GM12878 (cell line): Measurements from ENCODE around the gene ABCG4. TPM values are rescaled to one million over a fixed set of nuclear protein-coding genes. Genes with fewer than 3 reads are reported as not detected.
A peak's percentile ranks its signal among the peaks of the same experiment; 100 is the strongest.

Experiments used
- CBX3 ChIP-seq: fragments of 200-600 bp; sonication (generic); IDR thresholded peaks from 2 replicates; pipeline ENCODE4 v1.6.1; 2016; ENCODE audit warnings: low read depth, borderline replicate concordance
- EGR1 ChIP-seq, 2 experiments: IDR thresholded peaks; 1 replicate in 1 of 2; 2 replicates in 1 of 2; pipeline ENCODE4 v1.6.1; 2011 to 2012; ENCODE audit warnings: low read depth in 2 of 2, low read length in 2 of 2, borderline replicate concordance in 1 of 2, mild to moderate bottlenecking in 1 of 2, moderate library complexity in 1 of 2
- GABPA ChIP-seq: IDR thresholded peaks from 2 replicates; pipeline ENCODE4 v1.6.1; 2014; ENCODE audit warnings: antibody characterized with exemption, low read depth, mild to moderate bottlenecking, inconsistent platforms
- IKZF1 ChIP-seq: fragments of 450-650 bp; conservative IDR thresholded peaks from 2 replicates; pipeline ENCODE4 v1.6.1; 2017; ENCODE audit warnings: antibody characterized with exemption, mild to moderate bottlenecking
- IRF4 ChIP-seq: IDR thresholded peaks from 2 replicates; pipeline ENCODE4 v1.6.1; 2011; ENCODE audit warnings: low read depth, low read length
- MEF2B ChIP-seq: fragments of 450-650 bp; IDR thresholded peaks from 2 replicates; pipeline ENCODE4 v1.6.1; 2018; ENCODE audit warnings: mild to moderate bottlenecking, moderate library complexity; ENCODE audit not compliant: partially characterized antibody, poor library complexity, severe bottlenecking
- NR2F1 ChIP-seq: fragments of 450-650 bp; conservative IDR thresholded peaks from 2 replicates; pipeline ENCODE4 v1.6.1; 2017; ENCODE audit warnings: mild to moderate bottlenecking
- POU2F2 ChIP-seq: IDR thresholded peaks from 3 replicates; pipeline ENCODE4 v1.6.1; 2011; ENCODE audit warnings: low read depth, mild to moderate bottlenecking, low read length, borderline replicate concordance
- RAD21 ChIP-seq: IDR thresholded peaks from 2 replicates; pipeline ENCODE4 v1.6.1; 2011; ENCODE audit warnings: mild to moderate bottlenecking, low read depth, low read length, moderate library complexity; ENCODE audit not compliant: insufficient read depth
- SIX5 ChIP-seq: IDR thresholded peaks from 2 replicates; pipeline ENCODE4 v1.6.1; 2011; ENCODE audit warnings: mild to moderate bottlenecking, low read depth, low read length, moderate library complexity; ENCODE audit not compliant: severe bottlenecking
- SP1 ChIP-seq: IDR thresholded peaks from one replicate; pipeline ENCODE4 v1.6.1; 2011; ENCODE audit warnings: low read depth, low read length
- TARDBP ChIP-seq: IDR thresholded peaks from 2 replicates; pipeline ENCODE4 v1.6.1; 2016; ENCODE audit warnings: borderline replicate concordance
- ZNF217 ChIP-seq: fragments of 450-650 bp; IDR thresholded peaks from 2 replicates; pipeline ENCODE4 v1.6.1; 2017; ENCODE audit warnings: antibody characterized with exemption, mild to moderate bottlenecking
- ZNF384 ChIP-seq: IDR thresholded peaks from 2 replicates; pipeline ENCODE4 v1.6.1; 2012; ENCODE audit warnings: low read depth, mild to moderate bottlenecking, low read length, improper control_type of control experiment, borderline replicate concordance
- ZSCAN29 ChIP-seq: fragments of 450-650 bp; IDR thresholded peaks from 2 replicates; pipeline ENCODE4 v1.6.1; 2017; ENCODE audit warnings: mild to moderate bottlenecking, moderate library complexity
- ZZZ3 ChIP-seq: IDR thresholded peaks from 2 replicates; pipeline ENCODE4 v1.6.1; 2011; ENCODE audit warnings: low read depth; ENCODE audit not compliant: control insufficient read depth, insufficient read length
- polyA plus RNA-seq, 11 experiments: library from polyadenylated mRNA; depleted of rRNA in 4 of 11; unstranded in 6 of 11; stranded (reverse) in 5 of 11; fragments of >200 nt; fragmentation: Nextera tagmentation in 4 of 11; fragmentation: Illumina TruSeq in 1 of 11; extraction: Ambion mirVana in 4 of 11; extraction: Trizol in 1 of 11; gene quantifications; 1 replicate in 1 of 11; 2 replicates in 10 of 11; pipeline versions ENCODE4 v1.2.1 to v1.2.3, GENCODE V29; 2011 to 2016; ENCODE audit warnings: inconsistent platforms in 2 of 11, missing spikeins in 2 of 11, low read depth in 1 of 11
- total RNA-seq, 4 experiments: library from RNA; depleted of rRNA in 3 of 4; stranded (reverse); fragments of >200 nt in 3 of 4; fragmentation: Illumina TruSeq in 1 of 4; extraction: Trizol in 1 of 4; gene quantifications; 2 replicates each; pipeline versions ENCODE4 v1.2.1 to v1.2.3, GENCODE V29; 2013 to 2021
- TF ChIP-seq, protein P1 (sequence below): fragments of 450-650 bp; conservative IDR thresholded peaks from 2 replicates; pipeline ENCODE4 v1.6.1; 2017; ENCODE audit warnings: mild to moderate bottlenecking, moderate library complexity
- TF ChIP-seq, protein P2 (sequence below): fragments of 450-650 bp; formaldehyde crosslinking; IDR thresholded peaks from 2 replicates; pipeline ENCODE4 v1.4.0; 2020; ENCODE audit warnings: mild to moderate bottlenecking, moderate library complexity
- TF ChIP-seq, protein P3 (sequence below): IDR thresholded peaks from 2 replicates; pipeline ENCODE4 v1.6.1; 2011; ENCODE audit warnings: low read depth, low read length, improper control_type of control experiment, borderline replicate concordance
- TF ChIP-seq, protein P4 (sequence below): fragments of 450-650 bp; IDR thresholded peaks from 2 replicates; pipeline ENCODE4 v1.6.1; 2017; ENCODE audit warnings: borderline replicate concordance
- TF ChIP-seq, protein P5 (sequence below): IDR thresholded peaks from 2 replicates; pipeline ENCODE4 v1.6.1; 2011; ENCODE audit warnings: borderline replicate concordance, low read depth, mild to moderate bottlenecking, moderate library complexity, mixed read lengths, low read length; ENCODE audit not compliant: insufficient read depth; ENCODE audit errors: extremely low read length

Gene ABCG4
- total and polyA plus RNA-seq, 10 of the 15 experiments (the other 5 are each of a cell fraction or from before 2014, with no cell fraction given) = not detected

DNA sequence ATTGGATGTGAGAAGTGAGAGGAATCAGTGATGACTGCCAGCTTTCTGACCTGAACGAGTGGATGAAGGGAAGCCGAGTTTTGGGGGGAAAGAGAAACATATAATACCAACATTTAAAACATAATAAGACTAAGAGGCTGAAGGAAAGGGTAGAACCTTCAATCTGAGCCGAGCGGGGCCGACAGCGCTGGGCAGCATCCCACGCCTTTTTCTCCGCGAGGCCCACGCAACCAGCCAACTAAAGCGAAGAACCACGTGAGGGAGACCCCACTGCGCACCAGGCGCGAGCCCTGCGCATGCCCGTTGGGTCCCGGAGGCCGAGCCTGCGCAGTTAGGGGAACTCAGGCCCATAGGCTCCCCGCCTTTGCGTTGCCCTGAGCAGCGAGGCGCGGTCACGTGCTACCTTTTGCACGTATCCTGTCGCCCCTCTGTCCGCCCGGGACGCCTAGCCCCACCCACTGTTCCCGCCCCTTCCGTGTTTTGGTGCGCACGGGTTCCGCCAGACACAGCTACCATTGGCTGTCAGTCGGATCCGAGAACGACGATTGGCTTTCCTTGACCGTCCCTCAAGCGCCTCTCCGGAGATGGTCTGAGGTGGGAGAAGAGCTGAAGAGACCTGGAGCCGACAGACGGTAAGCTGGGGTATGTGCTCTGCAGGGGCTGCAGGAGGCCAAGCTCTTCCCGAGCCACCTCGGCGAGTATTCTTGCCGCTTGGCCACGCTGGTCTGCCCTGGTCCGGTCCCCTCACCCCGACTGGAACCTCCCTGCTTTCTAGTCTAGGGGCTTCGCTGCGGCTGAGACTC, 27.6 kb upstream of the ABCG4 start, which contains the start of gene HINFP (continued):
- TF ChIP-seq, protein P1, sequence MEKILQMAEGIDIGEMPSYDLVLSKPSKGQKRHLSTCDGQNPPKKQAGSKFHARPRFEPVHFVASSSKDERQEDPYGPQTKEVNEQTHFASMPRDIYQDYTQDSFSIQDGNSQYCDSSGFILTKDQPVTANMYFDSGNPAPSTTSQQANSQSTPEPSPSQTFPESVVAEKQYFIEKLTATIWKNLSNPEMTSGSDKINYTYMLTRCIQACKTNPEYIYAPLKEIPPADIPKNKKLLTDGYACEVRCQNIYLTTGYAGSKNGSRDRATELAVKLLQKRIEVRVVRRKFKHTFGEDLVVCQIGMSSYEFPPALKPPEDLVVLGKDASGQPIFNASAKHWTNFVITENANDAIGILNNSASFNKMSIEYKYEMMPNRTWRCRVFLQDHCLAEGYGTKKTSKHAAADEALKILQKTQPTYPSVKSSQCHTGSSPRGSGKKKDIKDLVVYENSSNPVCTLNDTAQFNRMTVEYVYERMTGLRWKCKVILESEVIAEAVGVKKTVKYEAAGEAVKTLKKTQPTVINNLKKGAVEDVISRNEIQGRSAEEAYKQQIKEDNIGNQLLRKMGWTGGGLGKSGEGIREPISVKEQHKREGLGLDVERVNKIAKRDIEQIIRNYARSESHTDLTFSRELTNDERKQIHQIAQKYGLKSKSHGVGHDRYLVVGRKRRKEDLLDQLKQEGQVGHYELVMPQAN = peak; percentile 85; the same call in 1 of the 2 replicates
- TF ChIP-seq, protein P2, sequence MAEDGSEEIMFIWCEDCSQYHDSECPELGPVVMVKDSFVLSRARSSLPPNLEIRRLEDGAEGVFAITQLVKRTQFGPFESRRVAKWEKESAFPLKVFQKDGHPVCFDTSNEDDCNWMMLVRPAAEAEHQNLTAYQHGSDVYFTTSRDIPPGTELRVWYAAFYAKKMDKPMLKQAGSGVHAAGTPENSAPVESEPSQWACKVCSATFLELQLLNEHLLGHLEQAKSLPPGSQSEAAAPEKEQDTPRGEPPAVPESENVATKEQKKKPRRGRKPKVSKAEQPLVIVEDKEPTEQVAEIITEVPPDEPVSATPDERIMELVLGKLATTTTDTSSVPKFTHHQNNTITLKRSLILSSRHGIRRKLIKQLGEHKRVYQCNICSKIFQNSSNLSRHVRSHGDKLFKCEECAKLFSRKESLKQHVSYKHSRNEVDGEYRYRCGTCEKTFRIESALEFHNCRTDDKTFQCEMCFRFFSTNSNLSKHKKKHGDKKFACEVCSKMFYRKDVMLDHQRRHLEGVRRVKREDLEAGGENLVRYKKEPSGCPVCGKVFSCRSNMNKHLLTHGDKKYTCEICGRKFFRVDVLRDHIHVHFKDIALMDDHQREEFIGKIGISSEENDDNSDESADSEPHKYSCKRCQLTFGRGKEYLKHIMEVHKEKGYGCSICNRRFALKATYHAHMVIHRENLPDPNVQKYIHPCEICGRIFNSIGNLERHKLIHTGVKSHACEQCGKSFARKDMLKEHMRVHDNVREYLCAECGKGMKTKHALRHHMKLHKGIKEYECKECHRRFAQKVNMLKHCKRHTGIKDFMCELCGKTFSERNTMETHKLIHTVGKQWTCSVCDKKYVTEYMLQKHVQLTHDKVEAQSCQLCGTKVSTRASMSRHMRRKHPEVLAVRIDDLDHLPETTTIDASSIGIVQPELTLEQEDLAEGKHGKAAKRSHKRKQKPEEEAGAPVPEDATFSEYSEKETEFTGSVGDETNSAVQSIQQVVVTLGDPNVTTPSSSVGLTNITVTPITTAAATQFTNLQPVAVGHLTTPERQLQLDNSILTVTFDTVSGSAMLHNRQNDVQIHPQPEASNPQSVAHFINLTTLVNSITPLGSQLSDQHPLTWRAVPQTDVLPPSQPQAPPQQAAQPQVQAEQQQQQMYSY (CRISPR knock-in tag) = no peak
- TF ChIP-seq RAD21 = no peak
- TF ChIP-seq, protein P3, sequence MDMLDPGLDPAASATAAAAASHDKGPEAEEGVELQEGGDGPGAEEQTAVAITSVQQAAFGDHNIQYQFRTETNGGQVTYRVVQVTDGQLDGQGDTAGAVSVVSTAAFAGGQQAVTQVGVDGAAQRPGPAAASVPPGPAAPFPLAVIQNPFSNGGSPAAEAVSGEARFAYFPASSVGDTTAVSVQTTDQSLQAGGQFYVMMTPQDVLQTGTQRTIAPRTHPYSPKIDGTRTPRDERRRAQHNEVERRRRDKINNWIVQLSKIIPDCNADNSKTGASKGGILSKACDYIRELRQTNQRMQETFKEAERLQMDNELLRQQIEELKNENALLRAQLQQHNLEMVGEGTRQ = peak; percentile 93
- TF ChIP-seq EGR1 (IDR thresholded peaks at IDR 0.05; ENCODE audit: borderline replicate concordance in 1 of 2, low read depth in 2 of 2, low read length in 2 of 2) = peak in 1 of 2 experiments; percentile 91; a peak in 2 of 3 replicates
- TF ChIP-seq IKZF1 = peak; percentile 98
- TF ChIP-seq ZSCAN29 = no peak
- peak; percentile 85 for TF ChIP-seq GABPA
- no peak for TF ChIP-seq ZNF217
- no peak for TF ChIP-seq CBX3
- TF ChIP-seq MEF2B = peak; percentile 23
- no peak for TF ChIP-seq ZNF384
- 0 out of 2 replicates have a peak, but pooled peaks have one; percentile 6 for TF ChIP-seq IRF4
- TF ChIP-seq, protein P4, sequence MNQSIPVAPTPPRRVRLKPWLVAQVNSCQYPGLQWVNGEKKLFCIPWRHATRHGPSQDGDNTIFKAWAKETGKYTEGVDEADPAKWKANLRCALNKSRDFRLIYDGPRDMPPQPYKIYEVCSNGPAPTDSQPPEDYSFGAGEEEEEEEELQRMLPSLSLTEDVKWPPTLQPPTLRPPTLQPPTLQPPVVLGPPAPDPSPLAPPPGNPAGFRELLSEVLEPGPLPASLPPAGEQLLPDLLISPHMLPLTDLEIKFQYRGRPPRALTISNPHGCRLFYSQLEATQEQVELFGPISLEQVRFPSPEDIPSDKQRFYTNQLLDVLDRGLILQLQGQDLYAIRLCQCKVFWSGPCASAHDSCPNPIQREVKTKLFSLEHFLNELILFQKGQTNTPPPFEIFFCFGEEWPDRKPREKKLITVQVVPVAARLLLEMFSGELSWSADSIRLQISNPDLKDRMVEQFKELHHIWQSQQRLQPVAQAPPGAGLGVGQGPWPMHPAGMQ = no peak
- TF ChIP-seq ZZZ3 = no peak
- peak; percentile 5 for TF ChIP-seq SIX5
- no peak for TF ChIP-seq POU2F2
- TF ChIP-seq, protein P5, sequence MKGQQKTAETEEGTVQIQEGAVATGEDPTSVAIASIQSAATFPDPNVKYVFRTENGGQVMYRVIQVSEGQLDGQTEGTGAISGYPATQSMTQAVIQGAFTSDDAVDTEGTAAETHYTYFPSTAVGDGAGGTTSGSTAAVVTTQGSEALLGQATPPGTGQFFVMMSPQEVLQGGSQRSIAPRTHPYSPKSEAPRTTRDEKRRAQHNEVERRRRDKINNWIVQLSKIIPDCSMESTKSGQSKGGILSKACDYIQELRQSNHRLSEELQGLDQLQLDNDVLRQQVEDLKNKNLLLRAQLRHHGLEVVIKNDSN = peak; percentile 95
- peak; percentile 94 for TF ChIP-seq SP1
- no peak for TF ChIP-seq TARDBP
- no peak for TF ChIP-seq NR2F1
